Heart left ventricle (tissue), 16 donors: ENCODE results near the gene KIAA1958. TPM values are rescaled to one million over a fixed set of nuclear protein-coding genes. Genes with fewer than 3 reads are reported as not detected.

Experiments used
- ATAC-seq, 4 donors: fragments of 200-7000 bp; cut with Tn5 transposase; one replicate each; pipeline ENCODE4 v1.9.1; 2020 to 2022; ENCODE audit warnings: moderate library complexity in 4 of 4, mild to moderate bottlenecking in 3 of 4, moderate number of reproducible peaks in 1 of 4
- DNase-seq, 5 donors: peaks; one replicate each; pipeline ENCODE4 v3.0.0-alpha.2; 2020
- H3K27ac ChIP-seq, 12 donors: fragments of 200-600 bp; sonication (generic) in 4 of 12; one replicate each; pipeline versions ENCODE4 v1.5.0 to v1.8.0; 2016 to 2022; ENCODE audit warnings: mild to moderate bottlenecking in 2 of 12
- H3K27me3 ChIP-seq, 9 donors: fragments of 200-600 bp; sonication (generic) in 2 of 9; one replicate each; pipeline versions ENCODE4 v1.5.1 to v1.8.0; 2016 to 2022; ENCODE audit warnings: mild to moderate bottlenecking in 3 of 9
- H3K36me3 ChIP-seq, 9 donors: fragments of 200-600 bp; sonication (generic) in 2 of 9; one replicate each; pipeline versions ENCODE4 v1.5.0 to v1.8.0; 2018 to 2022; ENCODE audit warnings: mild to moderate bottlenecking in 2 of 9
- H3K4me1 ChIP-seq, 12 donors: fragments of 200-600 bp; sonication (generic) in 4 of 12; one replicate each; pipeline versions ENCODE4 v1.5.0 to v1.8.0; 2016 to 2022; ENCODE audit warnings: mild to moderate bottlenecking in 3 of 12
- H3K4me3 ChIP-seq, 12 donors: fragments of 200-600 bp; sonication (generic) in 4 of 12; one replicate each; pipeline versions ENCODE4 v1.5.0 to v1.8.0; 2017 to 2022; ENCODE audit warnings: mild to moderate bottlenecking in 9 of 12, moderate library complexity in 4 of 12
- H3K9me3 ChIP-seq, 12 donors: fragments of 200-600 bp; sonication (generic) in 4 of 12; one replicate each; pipeline versions ENCODE4 v1.5.0 to v1.8.0; 2016 to 2022; ENCODE audit warnings: mild to moderate bottlenecking in 1 of 12
- POLR2A ChIP-seq, 2 donors: fragments of 450-650 bp; IDR thresholded peaks; one replicate each; pipeline ENCODE4 v1.6.1; 2017; ENCODE audit warnings: antibody characterized with exemption in 2 of 2, mild to moderate bottlenecking in 2 of 2, moderate library complexity in 2 of 2
- WGBS, 4 donors: extraction: QIAGEN DNeasy Blood & Tissue Kit in 2 of 4; methylation state at CpG; one replicate each; pipeline versions ENCODE4 v1.1.5 to v1.1.7; 2013 to 2018; 5-methylcytosine and 5-hydroxymethylcytosine counted together
- intact Hi-C, 10 donors: fragments of 100-400 bp; cut with DNase I; formaldehyde crosslinking; loops; one replicate each; pipeline versions ENCODE4 v1.11.1 to v1.14.2; 2022
- polyA plus RNA-seq, 2 donors: library from polyadenylated mRNA; stranded (reverse); fragments of 200-250 nt; gene quantifications; one replicate each; pipeline ENCODE4 v1.2.3, GENCODE V29; 2013
- total RNA-seq, 9 donors: library from RNA; depleted of rRNA in 2 of 9; stranded (reverse); fragments of >200 nt in 2 of 9; fragmentation: NEBNext Ultra II Directional in 3 of 9; extraction: Animal tissue kit (Norgen Biotek cat#: 25700) in 3 of 9; gene quantifications; one replicate each; pipeline versions ENCODE4 v1.1.0 to v1.2.4, GENCODE V29; 2016 to 2023
- TF ChIP-seq, protein P1 (sequence below), 12 donors: fragments of 200-600 bp; sonication (generic) in 4 of 12; IDR thresholded peaks; one replicate each; pipeline versions ENCODE4 v1.5.0 to v1.8.0; 2018 to 2022; ENCODE audit warnings: antibody characterized with exemption in 12 of 12, mild to moderate bottlenecking in 5 of 12
- donor health status: ischemic (EF 13 %, LVEDD 7.1; RV severe dilation, severe dysfunction).
- donor health status: healthy with polysubstance abuse.
- donor health status: DM: no; HTN: yes; CAD: no.
- donor health status: DM: no; HTN: no; CAD: no.
- donor health status: ischemic (EF 25% LVEDD 6.9; RV normal size, moderate dysfunction).
- donor health status: ischemic (EF 25% LVEDD 5.7; RV mildly dilated, moderate dysfunction).
- donor health status: healthy.
- donor health status: DM: yes; HTN: yes; CAD: no.
- donor health status: ischemic (EF 35%, LVEDD 5.7; RV mildly dilated, moderate dysfunction).
- donor health status: nonischemic (EF 11% LVEDD 7.7; RV severe dilation, severe dysfunction).
- donor health status: DM: yes; HTN: yes; CAD: no.
- donor health status: PGD.
- donor health status: ischemic (EF 29% LVEDD 5.4; RV normal size, mild dysfunction).
- donor health status: nonischemic (EF 23%, LVEDD 6.1; RV moderate dilation, normal function).

Gene KIAA1958
- total and polyA plus RNA-seq, 11 donors = 0.99 to 8.5 (median 5.8) TPM

DNA sequence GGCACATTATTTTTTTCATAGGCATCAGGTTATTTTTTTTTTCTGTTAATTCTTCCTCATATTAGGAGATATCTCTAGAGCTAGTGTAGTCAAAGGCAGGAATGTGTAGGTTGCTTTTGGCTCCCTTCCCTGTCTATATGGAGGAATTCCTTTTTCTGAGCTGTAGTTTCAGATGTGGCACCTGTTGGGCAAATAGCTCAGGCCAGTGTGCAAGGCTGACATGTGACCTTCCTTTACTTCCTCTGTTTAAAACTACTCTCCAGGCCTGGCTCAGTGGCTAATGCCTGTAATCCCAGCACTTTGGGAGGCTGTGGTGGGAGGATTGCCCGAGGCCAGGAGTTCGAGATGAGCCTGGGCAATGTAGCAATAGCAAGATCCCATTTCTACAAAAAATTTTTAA, 40.5 kb upstream of the KIAA1958 start:
- no peaks in the 10 kb centered on the region for H3K27me3 ChIP-seq
- TF ChIP-seq, protein P1, sequence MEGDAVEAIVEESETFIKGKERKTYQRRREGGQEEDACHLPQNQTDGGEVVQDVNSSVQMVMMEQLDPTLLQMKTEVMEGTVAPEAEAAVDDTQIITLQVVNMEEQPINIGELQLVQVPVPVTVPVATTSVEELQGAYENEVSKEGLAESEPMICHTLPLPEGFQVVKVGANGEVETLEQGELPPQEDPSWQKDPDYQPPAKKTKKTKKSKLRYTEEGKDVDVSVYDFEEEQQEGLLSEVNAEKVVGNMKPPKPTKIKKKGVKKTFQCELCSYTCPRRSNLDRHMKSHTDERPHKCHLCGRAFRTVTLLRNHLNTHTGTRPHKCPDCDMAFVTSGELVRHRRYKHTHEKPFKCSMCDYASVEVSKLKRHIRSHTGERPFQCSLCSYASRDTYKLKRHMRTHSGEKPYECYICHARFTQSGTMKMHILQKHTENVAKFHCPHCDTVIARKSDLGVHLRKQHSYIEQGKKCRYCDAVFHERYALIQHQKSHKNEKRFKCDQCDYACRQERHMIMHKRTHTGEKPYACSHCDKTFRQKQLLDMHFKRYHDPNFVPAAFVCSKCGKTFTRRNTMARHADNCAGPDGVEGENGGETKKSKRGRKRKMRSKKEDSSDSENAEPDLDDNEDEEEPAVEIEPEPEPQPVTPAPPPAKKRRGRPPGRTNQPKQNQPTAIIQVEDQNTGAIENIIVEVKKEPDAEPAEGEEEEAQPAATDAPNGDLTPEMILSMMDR (IDR thresholded peaks at IDR 0.05) = no peak
- no peak overlapping the region for H3K27ac ChIP-seq
- peaks cover 0 to 13% (median 0%) of the 10 kb centered on the region in 12 donors for H3K4me1 ChIP-seq
- H3K4me3 ChIP-seq = no peak overlapping the region
- intact Hi-C loops = loop anchor here in 3 of 10 donors (10.0 kb wide), 1 partner anchor 259 kb away; no protein-coding TSS in a partner anchor
- H3K9me3 ChIP-seq = no peaks in the 10 kb centered on the region
- ATAC-seq = no peak
- H3K36me3 ChIP-seq = peaks cover 0 to 48% (median 27%) of the 10 kb centered on the region in 9 donors
- 90 to 100% (median 97%) methylated on average over 2 of the region's 2 CpGs for WGBS, 4 donors
- no peak for DNase-seq

DNA sequence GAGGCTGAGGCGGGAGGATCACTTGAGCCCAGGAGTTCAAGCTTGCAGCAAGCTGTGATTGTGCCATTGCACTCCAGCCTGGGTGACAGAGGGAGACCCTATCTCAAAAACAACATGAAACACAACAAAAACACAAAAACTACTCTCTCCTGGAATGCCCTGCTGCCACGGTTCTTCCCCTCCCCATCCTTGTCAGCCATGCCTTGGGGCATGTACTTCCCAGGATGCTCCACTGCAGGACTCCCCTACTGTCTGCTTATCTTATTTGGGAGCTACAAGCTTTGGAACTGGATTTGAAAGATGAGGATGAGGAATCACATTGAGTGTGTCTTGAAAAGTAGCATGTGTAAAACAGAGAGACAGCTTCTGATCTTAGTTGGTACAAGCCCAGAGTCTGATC, 40.1 kb upstream of the KIAA1958 start:
- intact Hi-C loops = loop anchor here in 3 of 10 donors (10.0 kb wide), 1 partner anchor 258 kb away; no protein-coding TSS in a partner anchor
- no peaks in the 10 kb centered on the region for H3K27me3 ChIP-seq
- WGBS, 4 donors = 82 to 94% (median 85%) methylated on average over 2 of the region's 2 CpGs
- peaks cover 0 to 13% (median 0%) of the 10 kb centered on the region in 12 donors for H3K4me1 ChIP-seq
- no peak overlapping the region for H3K27ac ChIP-seq
- ATAC-seq (no peak), DNase-seq (no peak)
- H3K9me3 ChIP-seq = no peaks in the 10 kb centered on the region
- TF ChIP-seq, protein P1 (IDR thresholded peaks at IDR 0.05) = no peak
- TF ChIP-seq POLR2A (IDR thresholded peaks at IDR 0.05) = no peak
- H3K36me3 ChIP-seq = peaks cover 0 to 44% (median 22%) of the 10 kb centered on the region in 9 donors
- H3K4me3 ChIP-seq = no peak overlapping the region

DNA sequence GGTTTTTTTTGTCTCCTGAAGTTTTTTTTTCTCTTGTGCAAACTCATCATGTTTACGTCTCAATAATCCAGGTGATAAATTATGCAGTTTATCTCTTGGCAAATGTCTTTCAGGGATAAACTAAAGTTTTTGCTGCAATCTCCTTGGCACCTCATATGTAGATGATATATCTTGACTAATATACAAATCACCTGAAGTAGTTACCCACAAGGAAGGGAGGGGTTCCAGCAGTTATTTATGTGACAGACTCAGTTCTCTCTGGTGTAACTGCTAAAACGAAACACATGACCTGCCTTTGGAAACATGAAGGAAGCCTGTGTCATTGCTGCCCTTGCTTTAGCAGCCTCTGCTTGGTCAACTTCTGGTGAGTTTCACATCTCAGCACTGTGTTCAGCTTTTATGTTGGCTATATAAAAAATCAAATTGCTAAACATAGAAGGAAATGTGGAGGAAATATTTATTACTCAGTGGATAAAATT, 39.3 kb upstream of the KIAA1958 start:
- H3K27ac ChIP-seq = no peak overlapping the region
- intact Hi-C loops = loop anchor here in 3 of 10 donors (10.0 kb wide), 1 partner anchor 257 kb away; no protein-coding TSS in a partner anchor
- peak in 2 of 4 donors; percentile 22 to 79 for ATAC-seq
- no peaks in the 10 kb centered on the region for H3K27me3 ChIP-seq
- no peaks in the 10 kb centered on the region for H3K9me3 ChIP-seq
- H3K4me1 ChIP-seq = peaks cover 0 to 13% (median 0%) of the 10 kb centered on the region in 12 donors
- DNase-seq = no peak
- H3K36me3 ChIP-seq = peaks cover 0 to 43% (median 18%) of the 10 kb centered on the region in 9 donors
- no peak for TF ChIP-seq POLR2A (IDR thresholded peaks at IDR 0.05)
- TF ChIP-seq, protein P1 (IDR thresholded peaks at IDR 0.05) = no peak
- H3K4me3 ChIP-seq = no peak overlapping the region
- WGBS, 4 donors = 44 to 49% (median 46%) methylated on average over 2 of the region's 2 CpGs

DNA sequence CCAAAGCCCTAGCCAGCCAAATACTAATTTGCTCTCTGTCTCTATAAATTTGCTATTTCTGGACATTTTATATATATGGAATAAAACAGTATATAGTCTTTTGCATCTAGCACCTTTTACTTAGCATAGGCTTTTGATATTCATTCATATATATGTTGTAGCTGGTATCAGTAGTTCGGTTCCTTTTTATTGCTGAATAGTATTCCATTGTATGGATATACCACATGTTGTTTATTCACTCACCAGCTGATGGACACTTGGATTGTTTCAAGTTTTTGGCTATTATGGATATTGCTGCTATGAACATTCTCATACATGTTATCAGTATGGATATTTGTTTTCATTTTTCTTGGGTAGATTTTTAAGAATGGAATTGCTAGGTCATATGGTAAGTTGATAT, 23.8 kb upstream of the KIAA1958 start:
- intact Hi-C loops = loop anchor here in 3 of 10 donors (10.0 kb wide), 3 partner anchors 232 to 252 kb away; partner anchors contain the start of gene INIP (in 1 of the 3)

More for the DNA sequence above, 23.8 kb upstream of the KIAA1958 start:
- TF ChIP-seq POLR2A (IDR thresholded peaks at IDR 0.05) = no peak
- TF ChIP-seq, protein P1 (IDR thresholded peaks at IDR 0.05) = no peak
- DNase-seq = no peak
- Histone ChIP-seq H3K36me3 (peaks cover 0 to 90% (median 65%) of the 10 kb centered on the region in 9 donors), H3K9me3 (peaks cover 0 to 8% (median 0%) of the 10 kb centered on the region in 12 donors), H3K27ac (no peak overlapping the region), H3K27me3 (no peaks in the 10 kb centered on the region), H3K4me1 (no peaks in the 10 kb centered on the region), H3K4me3 (no peak overlapping the region)
- ATAC-seq = no peak
- 98 to 100% (median 99%) methylated on average over 1 of the region's 1 CpG for WGBS, 4 donors
